H1 (cell line): ENCODE results near the gene KIF26B. TPM values are rescaled to one million over a fixed set of nuclear protein-coding genes. Genes with fewer than 3 reads are reported as not detected.
A peak's percentile ranks its signal among the peaks of the same experiment; 100 is the strongest.

ENCODE experiments used
- CTCF ChIA-PET: fragments of 300-600 bp; sonication (Branson Sonifier 250); formaldehyde crosslinking; loops from one replicate; lab custom pipeline; 2021; ENCODE audit not compliant: partially characterized antibody; lab: Charles Lee
- POLR2A ChIA-PET: fragments of 300-600 bp; sonication (Branson Sonifier 250); formaldehyde crosslinking; loops from one replicate; lab custom pipeline; 2021; ENCODE audit warnings: inconsistent platforms; ENCODE audit not compliant: partially characterized antibody; lab: Charles Lee
- DNase-seq, 2 experiments: peaks; one replicate each; pipeline versions ENCODE4 v3.0.0 to v3.0.0-alpha.2; 2010 to 2022; ENCODE audit warnings: low spot score in 2 of 2, low read depth in 1 of 2, mixed read lengths in 1 of 2
- FAIRE-seq: peaks from 2 replicates; lab custom pipeline; 2011; peaks lifted over from hg19 to GRCh38; lab: Jason Lieb, UNC
- H2AFZ ChIP-seq: 2 replicates; pipeline ENCODE4 v1.8.1; 2012; ENCODE audit warnings: low read length, inconsistent platforms
- H2AK5ac ChIP-seq: 2 replicates; pipeline ENCODE4 v1.6.1; 2013; ENCODE audit warnings: low read depth, low read length
- H2BK120ac ChIP-seq: replicated peaks from 2 replicates; pipeline ENCODE3; 2013; ENCODE audit warnings: low read depth, low read length, inconsistent platforms
- H2BK12ac ChIP-seq: 2 replicates; pipeline ENCODE4 v1.6.1; 2013; ENCODE audit warnings: low read depth, low read length
- H2BK15ac ChIP-seq: 2 replicates; pipeline ENCODE4 v1.6.1; 2013; ENCODE audit warnings: low read length
- H2BK20ac ChIP-seq: 2 replicates; pipeline ENCODE4 v1.6.1; 2013; ENCODE audit warnings: low read length
- H2BK5ac ChIP-seq: 2 replicates; pipeline ENCODE4 v1.6.1; 2013; ENCODE audit warnings: low read depth, low read length
- H3K14ac ChIP-seq: 2 replicates; pipeline ENCODE4 v1.6.1; 2013; ENCODE audit warnings: inconsistent platforms; ENCODE audit not compliant: insufficient read length
- H3K18ac ChIP-seq: 2 replicates; pipeline ENCODE4 v1.6.1; 2013; ENCODE audit warnings: low read length; ENCODE audit errors: extremely low read depth
- H3K23ac ChIP-seq: 2 replicates; pipeline ENCODE4 v1.6.1; 2013; ENCODE audit warnings: inconsistent platforms; ENCODE audit not compliant: insufficient read length
- H3K23me2 ChIP-seq: 2 replicates; pipeline ENCODE4 v1.6.1; 2013; ENCODE audit warnings: low read depth, low read length
- H3K27ac ChIP-seq: 2 replicates; pipeline ENCODE4 v1.6.1; 2011; ENCODE audit warnings: low read depth, low read length, inconsistent platforms
- H3K27me3 ChIP-seq, 4 experiments: replicated peaks in 1 of 4; 1 replicate in 1 of 4; 2 replicates in 3 of 4; pipeline versions ENCODE4 v1.6.1 to v1.8.1; 2011 to 2013; ENCODE audit warnings: low read length in 3 of 4, mild to moderate bottlenecking in 3 of 4, inconsistent platforms in 2 of 4, mixed read lengths in 2 of 4, moderate library complexity in 1 of 4; ENCODE audit not compliant: control insufficient read depth in 3 of 4, insufficient read depth in 3 of 4; ENCODE audit errors: extremely low read depth in 1 of 4
- H3K36me3 ChIP-seq, 4 experiments: 2 replicates each; pipeline versions ENCODE4 v1.6.1 to v1.8.1; 2011 to 2013; ENCODE audit warnings: mild to moderate bottlenecking in 4 of 4, low read length in 3 of 4, moderate library complexity in 2 of 4, control low read depth in 1 of 4, inconsistent platforms in 1 of 4; ENCODE audit not compliant: insufficient read depth in 4 of 4, control insufficient read depth in 2 of 4
- H3K4ac ChIP-seq: replicated peaks from 2 replicates; pipeline ENCODE3; 2013; ENCODE audit warnings: low read length, low read depth, mixed read lengths, inconsistent platforms; ENCODE audit not compliant: insufficient read length
- H3K4me1 ChIP-seq, 4 experiments: replicated peaks in 1 of 4; 1 replicate in 1 of 4; 2 replicates in 3 of 4; pipeline versions ENCODE4 v1.6.1 to v1.8.1; 2011 to 2013; ENCODE audit warnings: low read length in 3 of 4, inconsistent platforms in 2 of 4, mixed read lengths in 1 of 4; ENCODE audit not compliant: insufficient read depth in 4 of 4, control insufficient read depth in 3 of 4
- H3K4me2 ChIP-seq, 2 experiments: 2 replicates each; pipeline versions ENCODE4 v1.6.1 to v1.8.1; 2011 to 2013; ENCODE audit warnings: low read depth in 2 of 2, low read length in 2 of 2, control low read depth in 1 of 2, inconsistent platforms in 1 of 2, mild to moderate bottlenecking in 1 of 2; ENCODE audit not compliant: insufficient read depth in 1 of 2
- H3K4me3 ChIP-seq, 4 experiments: fragments of 200-600, 300-600 bp in 1 of 4; sonication (generic), shearing (Covaris generic), sonication (Bioruptor Twin) in 1 of 4; 2 replicates each; pipeline versions ENCODE4 v1.5.1 to v1.8.1; 2011 to 2016; ENCODE audit warnings: low read length in 4 of 4, low read depth in 3 of 4, control low read depth in 2 of 4, inconsistent platforms in 2 of 4, mild to moderate bottlenecking in 2 of 4, mixed read lengths in 1 of 4, moderate library complexity in 1 of 4; ENCODE audit not compliant: insufficient read depth in 2 of 4; ENCODE audit errors: extremely low read depth in 1 of 4
- H3K56ac ChIP-seq: replicated peaks from 2 replicates; pipeline ENCODE3; 2013; ENCODE audit warnings: low read depth, mild to moderate bottlenecking, mixed read lengths, low read length, inconsistent platforms; ENCODE audit not compliant: insufficient read length
- H3K79me1 ChIP-seq: 2 replicates; pipeline ENCODE4 v1.6.1; 2013; ENCODE audit warnings: low read depth, low read length, control low read depth
- H3K79me2 ChIP-seq, 2 experiments: 2 replicates each; pipeline versions ENCODE4 v1.6.1 to v1.8.1; 2012 to 2013; ENCODE audit warnings: low read length in 2 of 2, mild to moderate bottlenecking in 2 of 2, inconsistent platforms in 1 of 2; ENCODE audit not compliant: insufficient read depth in 2 of 2, control insufficient read depth in 1 of 2
- H3K9ac ChIP-seq, 4 experiments: replicated peaks in 1 of 4; 1 replicate in 1 of 4; 2 replicates in 3 of 4; pipeline versions ENCODE4 v1.6.1 to v1.8.1; 2011 to 2013; ENCODE audit warnings: low read depth in 3 of 4, low read length in 3 of 4, control low read depth in 2 of 4, mild to moderate bottlenecking in 2 of 4, moderate library complexity in 2 of 4, inconsistent platforms in 1 of 4; ENCODE audit errors: extremely low read depth in 1 of 4
- H3K9me3 ChIP-seq, 2 experiments: 2 replicates each; pipeline versions ENCODE4 v1.6.1 to v1.8.1; 2012 to 2013; ENCODE audit warnings: mild to moderate bottlenecking in 2 of 2, moderate library complexity in 2 of 2, control low read depth in 1 of 2, inconsistent platforms in 1 of 2, low read depth in 1 of 2, low read length in 1 of 2, mixed read lengths in 1 of 2; ENCODE audit not compliant: insufficient read depth in 2 of 2
- H4K20me1 ChIP-seq, 2 experiments: replicated peaks in 1 of 2; 2 replicates each; pipeline versions ENCODE3 to v1.8.1; 2011 to 2013; ENCODE audit warnings: inconsistent platforms in 2 of 2, low read length in 2 of 2, mild to moderate bottlenecking in 1 of 2; ENCODE audit not compliant: insufficient read depth in 2 of 2, control insufficient read depth in 1 of 2
- H4K5ac ChIP-seq: 2 replicates; pipeline ENCODE4 v1.6.1; 2013; ENCODE audit warnings: low read length, low read depth, mixed read lengths, inconsistent platforms; ENCODE audit not compliant: insufficient read length
- H4K8ac ChIP-seq: 2 replicates; pipeline ENCODE4 v1.8.0; 2013; ENCODE audit warnings: mild to moderate bottlenecking, moderate library complexity, low read length, inconsistent platforms; ENCODE audit not compliant: insufficient read depth; ENCODE audit errors: extremely low read depth
- H4K91ac ChIP-seq: replicated peaks from 2 replicates; pipeline ENCODE3; 2013; ENCODE audit warnings: low read length, mixed read lengths, inconsistent platforms; ENCODE audit not compliant: insufficient read length
- POU5F1 ChIP-seq: IDR thresholded peaks from 2 replicates; pipeline ENCODE4 v1.6.1; 2011; ENCODE audit warnings: low read depth, mild to moderate bottlenecking, low read length, moderate library complexity
- RXRA ChIP-seq: IDR thresholded peaks from 2 replicates; pipeline ENCODE4 v1.6.1; 2011; ENCODE audit warnings: low read depth, mild to moderate bottlenecking, low read length, moderate library complexity; ENCODE audit not compliant: insufficient read depth
- WGBS, 2 experiments: shearing (Covaris generic) in 1 of 2; methylation state at CpG; one replicate each; pipeline versions ENCODE4 v1.1.6 to v1.1.7; 2013 to 2015; ENCODE audit warnings: low lambda C conversion rate in 2 of 2, mixed read lengths in 2 of 2, inconsistent platforms in 1 of 2, low coverage in 1 of 2, missing lambda C conversion rate in 1 of 2; ENCODE audit not compliant: insufficient replicate concordance in 2 of 2, insufficient coverage in 1 of 2, insufficient read length in 1 of 2; ENCODE audit errors: extremely low coverage in 1 of 2, missing lambda C conversion rate in 1 of 2; 5-methylcytosine and 5-hydroxymethylcytosine counted together
- polyA plus RNA-seq, 7 experiments: library from polyadenylated mRNA; depleted of rRNA in 3 of 7; stranded (reverse) in 5 of 7; unstranded in 2 of 7; fragments of >200 nt in 5 of 7; fragments of 200-250 nt in 2 of 7; gene quantifications; 1 replicate in 5 of 7; 2 replicates in 1 of 7; 4 replicates in 1 of 7; pipeline versions ENCODE4 v1.2.1 to v1.2.3, GENCODE V29; 2011 to 2013; ENCODE audit warnings: missing spikeins in 2 of 7, mixed read lengths in 2 of 7
- total RNA-seq: library from RNA; stranded (reverse); fragmentation: NEBNext Ultra II Directional; extraction: Animal tissue kit (Norgen Biotek cat#: 25700); gene quantifications from 2 replicates; pipeline ENCODE4 v1.2.1, GENCODE V29; 2021

The KIF26B gene
- total and polyA plus RNA-seq, 2 of the 8 experiments (the other 6 are each of a cell fraction or from before 2014, with no cell fraction given), result 0.06 to 0.28 TPM

GRCh38 chr1:245209658-245210435 lies 55.1 kb downstream of the KIF26B start:
- Histone ChIP-seq H4K8ac (no peak overlapping the region; the same call in 1 of the 2 replicates), H3K79me1 (no peaks in the 10 kb centered on the region), H4K91ac (no peak overlapping the region), H3K4me1 (peaks cover 0 to 3% (median 0%) of the 10 kb centered on the region in 4 experiments; a peak in 3 of 7 replicates), H2BK15ac (peak overlapping the region; percentile 46; the same call in 1 of the 2 replicates), H3K56ac (no peak overlapping the region), H3K23me2 (no peaks in the 10 kb centered on the region), H3K79me2 (no peaks in the 10 kb centered on the region), H3K27ac (no peak overlapping the region), H2BK20ac (no peak overlapping the region), H4K5ac (no peak overlapping the region), H2AFZ (no peak overlapping the region), H2BK5ac (no peak overlapping the region), H2BK12ac (no peak overlapping the region), H3K18ac (0 out of 2 replicates have a peak overlapping the region, but pooled peaks have one; percentile 34), H2AK5ac (no peak overlapping the region)
- DNase-seq (no peak), FAIRE-seq (no peak)
- 85% methylated on average over 13 of the region's 13 CpGs; no CpG with 5 or more reads in 1 of the 2 experiments for WGBS, 2 experiments
- POLR2A ChIA-PET, result no interaction called here
- CTCF ChIA-PET, result interaction anchor here (0.6 to 1.4 kb wide), 4 partner anchors 16 to 187 kb away, joined by 3 to 6 read pairs (median 4); no protein-coding TSS in a partner anchor
- TF ChIP-seq RXRA (no peak), POU5F1 (no peak)
- TF ChIP-seq, all 59 proteins: peak for 0
- Histone ChIP-seq H3K27me3 (no peaks in the 10 kb centered on the region), H3K4ac (no peak overlapping the region), H3K4me2 (no peak overlapping the region), H3K36me3 (no peaks in the 10 kb centered on the region), H3K23ac (no peak overlapping the region), H2BK120ac (no peak overlapping the region), H3K4me3 (no peak overlapping the region), H4K20me1 (no peaks in the 10 kb centered on the region), H3K9ac (no peak overlapping the region), H3K14ac (no peak overlapping the region), H3K9me3 (no peaks in the 10 kb centered on the region)
